Measurements from ENCODE around the gene CMTM5.
"Not testable (repeated sequence)": the region's sequence is repeated elsewhere in the genome, so short reads cannot be mapped to it uniquely, and the experiment has no call there.

The CMTM5 gene

GRCh38 chr14:23406725-23407355, 30.0 kb downstream of the CMTM5 start:
- no peak for DNase-seq (ENCODE audit: low read depth, low spot score)
- no peak overlapping the region for H3K4me3 ChIP-seq (ENCODE audit: low read length)

- no peak within 1 kb of the TSS for H3K4me3 ChIP-seq (ENCODE audit: low read length)
- no peak for DNase-seq (ENCODE audit: low read depth, low spot score)
These were observed 30.9 kb downstream of the CMTM5 start, which contains the start of gene MYH6 for GRCh38 chr14:23407516-23408306. Gene MYH6 (minus strand): TSS chr14:23408273. CDS start chr14:23407223, 1,050 bp downstream.

- no peak for DNase-seq (ENCODE audit: low read depth, low spot score)
- H3K4me3 ChIP-seq (ENCODE audit: low read length), result no peak overlapping the region
These were observed 31.4 kb downstream of the CMTM5 start for GRCh38 chr14:23408307-23408630.

- H3K4me3 ChIP-seq (ENCODE audit: low read length), result no peak overlapping the region
- DNase-seq (ENCODE audit: low read depth, low spot score), result no peak
These were observed 32.6 kb downstream of the CMTM5 start for GRCh38 chr14:23409475-23409874.

- no peak for DNase-seq (ENCODE audit: low read depth, low spot score)
- no peak overlapping the region for H3K4me3 ChIP-seq (ENCODE audit: low read length)
These were observed 33.3 kb downstream of the CMTM5 start for GRCh38 chr14:23409966-23410635.

GRCh38 chr14:23411563-23412525, 35.0 kb downstream of the CMTM5 start:
- DNase-seq (ENCODE audit: low read depth, low spot score), result no peak

GRCh38 chr14:23413681-23414080, 36.8 kb downstream of the CMTM5 start:
- no peak overlapping the region for H3K4me3 ChIP-seq (ENCODE audit: low read length)
- DNase-seq (ENCODE audit: low read depth, low spot score), result no peak

More at GRCh38 chr14:23411563-23412525, 35.0 kb downstream of the CMTM5 start:
- no peak overlapping the region for H3K4me3 ChIP-seq (ENCODE audit: low read length)

- no peak overlapping the region for H3K4me3 ChIP-seq (ENCODE audit: low read length)
- DNase-seq (ENCODE audit: low read depth, low spot score), result no peak
These were observed 37.4 kb downstream of the CMTM5 start for GRCh38 chr14:23414254-23414653.

GRCh38 chr14:23414906-23415820, 38.3 kb downstream of the CMTM5 start:
- DNase-seq (ENCODE audit: low read depth, low spot score), result no peak
- H3K4me3 ChIP-seq (ENCODE audit: low read length), result no peak overlapping the region

GRCh38 chr14:23415821-23416778, 39.3 kb downstream of the CMTM5 start:
- H3K4me3 ChIP-seq (ENCODE audit: low read length), result no peak overlapping the region
- no peak for DNase-seq (ENCODE audit: low read depth, low spot score)

GRCh38 chr14:23416801-23417200, 40.0 kb downstream of the CMTM5 start:
- H3K4me3 ChIP-seq (ENCODE audit: low read length), result no peak overlapping the region
- no peak for DNase-seq (ENCODE audit: low read depth, low spot score)

GRCh38 chr14:23417269-23417668, 40.4 kb downstream of the CMTM5 start:
- not testable (repeated sequence) for H3K4me3 ChIP-seq (ENCODE audit: low read length); DNase-seq (ENCODE audit: low read depth, low spot score)

GRCh38 chr14:23418021-23418420, 41.2 kb downstream of the CMTM5 start:
- DNase-seq (ENCODE audit: low read depth, low spot score), result no peak
- H3K4me3 ChIP-seq (ENCODE audit: low read length), result no peak overlapping the region

GRCh38 chr14:23419646-23420045, 42.8 kb downstream of the CMTM5 start:
- H3K4me3 ChIP-seq (ENCODE audit: low read length); DNase-seq (ENCODE audit: low read depth, low spot score): not testable (repeated sequence)

GRCh38 chr14:23421594-23421993, 44.7 kb downstream of the CMTM5 start:
- H3K4me3 ChIP-seq (ENCODE audit: low read length), result no peak overlapping the region
- no peak for DNase-seq (ENCODE audit: low read depth, low spot score)

GRCh38 chr14:23423657-23424056, 46.8 kb downstream of the CMTM5 start:
- DNase-seq (ENCODE audit: low read depth, low spot score), result no peak
- no peak overlapping the region for H3K4me3 ChIP-seq (ENCODE audit: low read length)

- DNase-seq (ENCODE audit: low read depth, low spot score), result no peak
- H3K4me3 ChIP-seq (ENCODE audit: low read length), result no peak overlapping the region
These were observed 48.3 kb downstream of the CMTM5 start for GRCh38 chr14:23425169-23425568.

Measured in Jurkat, Clone E6-1 (cell line).